PC-9 (cell line): ENCODE measurements around the gene LCE3A. TPM values are rescaled to one million over a fixed set of nuclear protein-coding genes. Genes with fewer than 3 reads are reported as not detected.

ENCODE experiments used
- BruUV-seq: library from RNA; stranded (reverse); fragments of 400-500 nt; replicated peaks from 2 replicates; lab custom pipeline; 2021; lab: Mats Ljungman, UMichigan
- CTCF ChIA-PET: fragments of 300-600 bp; sonication (Branson Sonifier 250); formaldehyde crosslinking; loops from one replicate; lab custom pipeline; 2022; ENCODE audit warnings: antibody characterized with exemption; lab: Charles Lee
- POLR2A ChIA-PET: fragments of 300-600 bp; sonication (Branson Sonifier 250); formaldehyde crosslinking; loops from one replicate; lab custom pipeline; 2022; ENCODE audit warnings: antibody characterized with exemption; ENCODE audit not compliant: unreplicated experiment; lab: Charles Lee
- DNase-seq, 2 experiments: peaks; one replicate each; pipeline versions ENCODE4 v3.0.0 to v3.0.0-alpha.2; 2015 to 2022; ENCODE audit warnings: mixed read lengths in 1 of 2
- H2AFZ ChIP-seq: fragments of 200-600 bp; sonication (generic); 2 replicates; pipeline ENCODE4 v1.8.1; 2017; ENCODE audit warnings: antibody characterized with exemption
- H3F3A ChIP-seq: fragments of 200-600 bp; sonication (generic); 2 replicates; pipeline ENCODE4 v1.8.1; 2017; ENCODE audit warnings: antibody characterized with exemption, mild to moderate bottlenecking, low read depth; ENCODE audit not compliant: insufficient read depth
- H3K27ac ChIP-seq: fragments of 200-600 bp; sonication (generic); 2 replicates; pipeline ENCODE4 v1.6.1; 2016; ENCODE audit warnings: mixed run types
- H3K27me3 ChIP-seq: fragments of 200-600 bp; sonication (generic); 2 replicates; pipeline ENCODE4 v1.6.1; 2016; ENCODE audit warnings: low read depth, mixed run types; ENCODE audit not compliant: insufficient read depth
- H3K36me3 ChIP-seq: fragments of 200-600 bp; sonication (generic); 2 replicates; pipeline ENCODE4 v1.6.1; 2016; ENCODE audit warnings: low read depth, mixed run types
- H3K4me1 ChIP-seq: fragments of 200-600 bp; sonication (generic); replicated peaks from 2 replicates; pipeline ENCODE4 v1.6.1; 2016; ENCODE audit warnings: mixed run types; ENCODE audit not compliant: insufficient read depth
- H3K4me2 ChIP-seq: fragments of 200-600 bp; sonication (generic); 2 replicates; pipeline ENCODE4 v1.6.1; 2017; ENCODE audit warnings: mixed run types
- H3K4me3 ChIP-seq: fragments of 200-600 bp; sonication (generic); 2 replicates; pipeline ENCODE4 v1.6.1; 2016; ENCODE audit warnings: mixed run types
- H3K79me2 ChIP-seq: fragments of 200-600 bp; sonication (generic); 2 replicates; pipeline ENCODE4 v1.6.1; 2017; ENCODE audit warnings: low read depth, mixed run types
- H3K9me2 ChIP-seq: fragments of 200-600 bp; sonication (generic); 2 replicates; pipeline ENCODE4 v1.8.1; 2017; ENCODE audit warnings: mild to moderate bottlenecking; ENCODE audit not compliant: insufficient read depth
- H3K9me3 ChIP-seq: fragments of 200-600 bp; sonication (generic); 2 replicates; pipeline ENCODE4 v1.8.1; 2016; ENCODE audit warnings: low read depth; ENCODE audit not compliant: insufficient read depth
- H4K20me1 ChIP-seq: fragments of 200-600 bp; sonication (generic); 2 replicates; pipeline ENCODE4 v1.8.1; 2017; ENCODE audit not compliant: insufficient read depth
- CTCF ChIP-seq: fragments of 200-600 bp; sonication (generic); conservative IDR thresholded peaks from 2 replicates; pipeline ENCODE4 v1.6.1; 2017; ENCODE audit warnings: mixed run types, antibody characterized with exemption, mild to moderate bottlenecking, moderate library complexity
- EZH2 ChIP-seq: fragments of 200-600 bp; sonication (generic); IDR thresholded peaks from 2 replicates; pipeline ENCODE4 v1.8.0; 2017; ENCODE audit warnings: antibody characterized with exemption, low read depth
- intact Hi-C: fragments of 100-400 bp; cut with micrococcal nuclease; formaldehyde crosslinking; loops from one replicate; pipeline ENCODE4 v1.10.0; 2022; ENCODE audit not compliant: unreplicated experiment
- total RNA-seq: library from RNA; stranded (reverse); gene quantifications from 2 replicates; pipeline ENCODE4 v1.2.3, GENCODE V29; 2021

Gene LCE3A
- total RNA-seq, 1 experiment from 2014 or later: not detected

GRCh38 chr1:152658649-152659048 is 35.7 kb upstream of the LCE3A start:
- H3K79me2 ChIP-seq: no peaks in the 10 kb centered on the region
- no peak overlapping the region for H3K4me3 ChIP-seq
- POLR2A ChIA-PET: no interaction called here
- intact Hi-C loops: no loop called here
- H3K36me3 ChIP-seq: no peaks in the 10 kb centered on the region
- H2AFZ ChIP-seq: no peak overlapping the region
- no peaks in the 10 kb centered on the region for H3K9me2 ChIP-seq
- DNase-seq: no peak
- no TSS peak for BruUV-seq
- no peaks in the 10 kb centered on the region for H3F3A ChIP-seq
- TF ChIP-seq EZH2: no peak
- no peak for TF ChIP-seq CTCF
- H3K27ac ChIP-seq: no peak overlapping the region
- no peaks in the 10 kb centered on the region; the same call in 1 of the 2 replicates for H3K9me3 ChIP-seq
- no peak overlapping the region for H3K4me2 ChIP-seq
- H3K27me3 ChIP-seq: peaks cover 29% of the 10 kb centered on the region
- no peaks in the 10 kb centered on the region for H3K4me1 ChIP-seq
- H4K20me1 ChIP-seq: no peaks in the 10 kb centered on the region
- CTCF ChIA-PET: no interaction called here

- intact Hi-C loops: no loop called here
- POLR2A ChIA-PET: no interaction called here
- BruUV-seq: no TSS peak
Measured at GRCh38 chr1:152657677-152658076, 34.8 kb upstream of the LCE3A start.

GRCh38 chr1:152656459-152656858 is 33.6 kb upstream of the LCE3A start:
- no peaks in the 10 kb centered on the region for H3K36me3 ChIP-seq
- peaks cover 22% of the 10 kb centered on the region for H3K27me3 ChIP-seq
- ChIA-PET POLR2A (no interaction called here), CTCF (no interaction called here)
- TF ChIP-seq CTCF: no peak
- TF ChIP-seq EZH2: no peak
- no peak overlapping the region for H2AFZ ChIP-seq
- intact Hi-C loops: no loop called here
- no peaks in the 10 kb centered on the region for H3K4me1 ChIP-seq
- no peaks in the 10 kb centered on the region; the same call in 1 of the 2 replicates for H3K9me3 ChIP-seq
- H3K4me2 ChIP-seq: no peak overlapping the region
- DNase-seq: no peak
- BruUV-seq: no TSS peak
- H3K27ac ChIP-seq: no peak overlapping the region
- H3K4me3 ChIP-seq: no peak overlapping the region
- no peaks in the 10 kb centered on the region; the same call in 1 of the 2 replicates for H4K20me1 ChIP-seq
- H3K9me2 ChIP-seq: no peaks in the 10 kb centered on the region
- no peaks in the 10 kb centered on the region for H3K79me2 ChIP-seq
- no peaks in the 10 kb centered on the region for H3F3A ChIP-seq

More at GRCh38 chr1:152657677-152658076, 34.8 kb upstream of the LCE3A start:
- Histone ChIP-seq H3F3A (no peaks in the 10 kb centered on the region), H3K27me3 (peaks cover 22% of the 10 kb centered on the region), H3K36me3 (no peaks in the 10 kb centered on the region), H2AFZ (no peak overlapping the region), H3K79me2 (no peaks in the 10 kb centered on the region), H4K20me1 (no peaks in the 10 kb centered on the region), H3K9me2 (no peaks in the 10 kb centered on the region), H3K27ac (no peak overlapping the region), H3K4me2 (no peak overlapping the region), H3K9me3 (no peaks in the 10 kb centered on the region; the same call in 1 of the 2 replicates), H3K4me1 (no peaks in the 10 kb centered on the region), H3K4me3 (no peak overlapping the region)
- DNase-seq: no peak
- TF ChIP-seq EZH2 (no peak), CTCF (no peak)
- CTCF ChIA-PET: no interaction called here
